HG02763 (cell line): ENCODE results near the gene CD101.

Experiments used
- ATAC-seq: cut with Tn5 transposase; IDR thresholded peaks from one replicate; pipeline ENCODE4 v1.9.1; 2021; ENCODE audit warnings: mild to moderate bottlenecking, moderate library complexity; ENCODE audit not compliant: unreplicated experiment

CD101 gene

GRCh38 chr1:117049857-117050256, 48.3 kb downstream of the CD101 start:
- ATAC-seq = no peak

GRCh38 chr1:117051224-117052064, 49.9 kb downstream of the CD101 start:
- peak; percentile 76 for ATAC-seq

- no peak for ATAC-seq
Measured at GRCh38 chr1:117054068-117054467, 52.5 kb downstream of the CD101 start.

GRCh38 chr1:117058810-117059209, 57.2 kb downstream of the CD101 start:
- ATAC-seq = no peak

- ATAC-seq = peak; percentile 33
Measured at GRCh38 chr1:117059334-117059677, 57.7 kb downstream of the CD101 start.

- peak; percentile 94 for ATAC-seq
Measured at GRCh38 chr1:117059678-117060440, 58.3 kb downstream of the CD101 start, which contains the start of gene TTF2. Gene TTF2, plus strand, starts transcription at chr1:117060326. Its CDS starts 21 bp downstream, at chr1:117060347.

GRCh38 chr1:117060441-117061317, 59.1 kb downstream of the CD101 start:
- ATAC-seq = peak; percentile 6

GRCh38 chr1:117061986-117062415, 60.4 kb downstream of the CD101 start:
- no peak for ATAC-seq

GRCh38 chr1:117066367-117066766, 64.8 kb downstream of the CD101 start:
- no peak for ATAC-seq

GRCh38 chr1:117067533-117068370, 66.2 kb downstream of the CD101 start:
- peak; percentile 79 for ATAC-seq

- no peak for ATAC-seq
Measured at GRCh38 chr1:117068580-117068979, 67.0 kb downstream of the CD101 start.

- ATAC-seq = no peak
Measured at GRCh38 chr1:117069220-117069844, 67.8 kb downstream of the CD101 start.

- no peak for ATAC-seq
Measured at GRCh38 chr1:117070124-117070523, 68.6 kb downstream of the CD101 start.

GRCh38 chr1:117076648-117077047, 75.1 kb downstream of the CD101 start:
- ATAC-seq = no peak

GRCh38 chr1:117077267-117077666, 75.7 kb downstream of the CD101 start:
- no peak for ATAC-seq

- ATAC-seq = no peak
Measured at GRCh38 chr1:117079737-117080136, 78.2 kb downstream of the CD101 start.

GRCh38 chr1:117084231-117084630, 82.7 kb downstream of the CD101 start:
- ATAC-seq = no peak
